Cardiac muscle cell (in vitro differentiated cells and primary cell): ENCODE results near the gene RABGAP1. TPM values are rescaled to one million over a fixed set of nuclear protein-coding genes. Genes with fewer than 3 reads are reported as not detected.

Source experiments
- DNase-seq, 2 donors: peaks; one replicate each; pipeline versions ENCODE4 v3.0.0 to v3.0.0-alpha.2; 2010 to 2017; ENCODE audit warnings: low read depth in 1 of 2, low spot score in 1 of 2
- H3K27ac ChIP-seq: fragments of 200-600 bp; sonication (generic); 2 replicates; pipeline ENCODE4 v1.5.1; 2016
- H3K27me3 ChIP-seq: fragments of 200-600 bp; sonication (generic); 2 replicates; pipeline ENCODE4 v1.6.0; 2016; ENCODE audit warnings: control low read depth
- H3K36me3 ChIP-seq: fragments of 200-600 bp; sonication (generic); 2 replicates; pipeline ENCODE4 v1.5.1; 2016; ENCODE audit warnings: control low read depth
- H3K4me1 ChIP-seq: fragments of 200-600 bp; sonication (generic); 2 replicates; pipeline ENCODE4 v1.8.1; 2017; ENCODE audit warnings: low read depth, mild to moderate bottlenecking, mixed run types
- H3K4me3 ChIP-seq: fragments of 200-600 bp; sonication (generic); 2 replicates; pipeline ENCODE4 v1.5.1; 2016; ENCODE audit warnings: mild to moderate bottlenecking
- H3K9me3 ChIP-seq: fragments of 200-600 bp; sonication (generic); 2 replicates; pipeline ENCODE4 v1.5.1; 2017; ENCODE audit warnings: low read depth, mild to moderate bottlenecking, control low read depth
- polyA plus RNA-seq: library from polyadenylated mRNA; unstranded; fragments of >200 nt; fragmentation: Nextera tagmentation; extraction: Ambion mirVana; gene quantifications from 2 replicates; pipeline ENCODE4 v1.2.1, GENCODE V29; 2016
- total RNA-seq: library from RNA; depleted of rRNA; stranded (reverse); fragments of >200 nt; gene quantifications from 2 replicates; pipeline ENCODE4 v1.2.3, GENCODE V29; 2016
- TF ChIP-seq, protein P1 (sequence below): IDR thresholded peaks from 2 replicates; pipeline ENCODE4 v1.5.1; 2012; ENCODE audit warnings: low read depth, mild to moderate bottlenecking, low read length

Gene RABGAP1
- total and polyA plus RNA-seq, 2 experiments from 2014 or later: 37.4 to 44.4 TPM

GRCh38 chr9:122961139-122961538, 20.3 kb downstream of the RABGAP1 start:
- no peak overlapping the region for H3K27ac ChIP-seq
- H3K4me1 ChIP-seq: no peaks in the 10 kb centered on the region
- H3K36me3 ChIP-seq: peaks cover 14% of the 10 kb centered on the region

DNA sequence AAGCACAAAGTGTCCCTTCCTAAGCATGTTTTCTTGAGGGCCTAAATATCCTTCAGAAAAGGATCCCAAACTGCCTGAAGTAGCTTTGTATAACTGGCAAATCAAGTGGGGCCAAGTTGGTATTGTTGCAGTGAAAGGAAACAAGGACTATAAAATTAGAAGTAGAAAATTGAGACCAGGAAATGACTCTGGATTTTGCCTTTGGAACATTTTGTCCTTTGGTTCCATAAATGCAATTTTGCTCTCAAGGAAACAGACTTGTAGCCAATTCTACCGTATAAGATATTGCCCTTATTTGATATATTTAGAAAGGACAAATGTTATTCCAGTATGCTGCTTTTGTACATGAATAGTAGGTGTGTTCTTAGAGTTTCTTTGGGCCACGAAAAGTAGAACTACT, 34.4 kb downstream of the RABGAP1 start:
- TF ChIP-seq, protein P1, sequence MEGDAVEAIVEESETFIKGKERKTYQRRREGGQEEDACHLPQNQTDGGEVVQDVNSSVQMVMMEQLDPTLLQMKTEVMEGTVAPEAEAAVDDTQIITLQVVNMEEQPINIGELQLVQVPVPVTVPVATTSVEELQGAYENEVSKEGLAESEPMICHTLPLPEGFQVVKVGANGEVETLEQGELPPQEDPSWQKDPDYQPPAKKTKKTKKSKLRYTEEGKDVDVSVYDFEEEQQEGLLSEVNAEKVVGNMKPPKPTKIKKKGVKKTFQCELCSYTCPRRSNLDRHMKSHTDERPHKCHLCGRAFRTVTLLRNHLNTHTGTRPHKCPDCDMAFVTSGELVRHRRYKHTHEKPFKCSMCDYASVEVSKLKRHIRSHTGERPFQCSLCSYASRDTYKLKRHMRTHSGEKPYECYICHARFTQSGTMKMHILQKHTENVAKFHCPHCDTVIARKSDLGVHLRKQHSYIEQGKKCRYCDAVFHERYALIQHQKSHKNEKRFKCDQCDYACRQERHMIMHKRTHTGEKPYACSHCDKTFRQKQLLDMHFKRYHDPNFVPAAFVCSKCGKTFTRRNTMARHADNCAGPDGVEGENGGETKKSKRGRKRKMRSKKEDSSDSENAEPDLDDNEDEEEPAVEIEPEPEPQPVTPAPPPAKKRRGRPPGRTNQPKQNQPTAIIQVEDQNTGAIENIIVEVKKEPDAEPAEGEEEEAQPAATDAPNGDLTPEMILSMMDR: no peak
- H3K27ac ChIP-seq: no peak overlapping the region
- DNase-seq: no peak
- no peaks in the 10 kb centered on the region for H3K27me3 ChIP-seq
- no peaks in the 10 kb centered on the region for H3K4me1 ChIP-seq
- H3K4me3 ChIP-seq: no peak overlapping the region
- H3K9me3 ChIP-seq: no peaks in the 10 kb centered on the region
- H3K36me3 ChIP-seq: peaks cover 10% of the 10 kb centered on the region

More at GRCh38 chr9:122961139-122961538, 20.3 kb downstream of the RABGAP1 start:
- DNase-seq: no peak
- TF ChIP-seq, protein P1: no peak
- Histone ChIP-seq H3K9me3 (no peaks in the 10 kb centered on the region), H3K4me3 (no peak overlapping the region), H3K27me3 (no peaks in the 10 kb centered on the region)

GRCh38 chr9:122978601-122979000, 37.8 kb downstream of the RABGAP1 start:
- H3K9me3 ChIP-seq: no peaks in the 10 kb centered on the region
- no peak for DNase-seq
- no peak overlapping the region for H3K4me3 ChIP-seq
- no peaks in the 10 kb centered on the region for H3K36me3 ChIP-seq
- H3K27ac ChIP-seq: no peak overlapping the region
- H3K27me3 ChIP-seq: no peaks in the 10 kb centered on the region
- no peaks in the 10 kb centered on the region for H3K4me1 ChIP-seq
- TF ChIP-seq, protein P1: no peak

GRCh38 chr9:122986010-122986409, 45.2 kb downstream of the RABGAP1 start:
- peaks cover 6% of the 10 kb centered on the region for H3K4me1 ChIP-seq
- no peaks in the 10 kb centered on the region for H3K9me3 ChIP-seq
- DNase-seq: no peak
- TF ChIP-seq, protein P1: no peak
- no peaks in the 10 kb centered on the region for H3K27me3 ChIP-seq
- H3K27ac ChIP-seq: peak overlapping the region; percentile 13
- H3K36me3 ChIP-seq: peaks cover 24% of the 10 kb centered on the region
- no peak overlapping the region for H3K4me3 ChIP-seq

DNA sequence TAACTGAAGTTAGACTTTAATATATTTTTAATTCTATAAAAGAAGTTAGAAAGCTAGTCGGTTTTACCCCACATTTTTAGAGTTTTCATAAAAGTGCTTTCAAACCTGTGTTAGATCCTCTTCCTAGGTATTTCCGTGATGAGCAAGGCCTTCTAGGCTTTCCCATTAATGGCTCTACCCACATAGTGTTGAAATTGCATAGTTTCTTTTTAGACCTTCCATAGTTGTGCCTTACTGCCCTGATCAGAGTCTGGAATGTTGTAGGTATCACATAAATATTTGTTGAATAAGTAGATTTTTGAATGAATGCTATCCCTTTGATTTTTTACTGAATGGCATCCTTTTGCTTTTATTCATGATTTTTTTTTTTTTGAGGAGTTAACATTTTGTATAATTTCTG, 47.3 kb downstream of the RABGAP1 start:
- Histone ChIP-seq H3K27ac (no peak overlapping the region), H3K4me3 (no peak overlapping the region), H3K4me1 (peaks cover 6% of the 10 kb centered on the region), H3K9me3 (no peaks in the 10 kb centered on the region), H3K36me3 (peaks cover 31% of the 10 kb centered on the region), H3K27me3 (no peaks in the 10 kb centered on the region)
- TF ChIP-seq, protein P1: no peak
- DNase-seq: no peak
